HG03045 (cell line): ENCODE measurements around the gene KLHDC10.
"Not testable (repeated sequence)": the region's sequence is repeated elsewhere in the genome, so short reads cannot be mapped to it uniquely, and the experiment has no call there.

Experiments used
- ATAC-seq: cut with Tn5 transposase; IDR thresholded peaks from one replicate; pipeline ENCODE4 v1.9.1; 2021; ENCODE audit warnings: mild to moderate bottlenecking, moderate library complexity; ENCODE audit not compliant: unreplicated experiment

KLHDC10 gene

DNA sequence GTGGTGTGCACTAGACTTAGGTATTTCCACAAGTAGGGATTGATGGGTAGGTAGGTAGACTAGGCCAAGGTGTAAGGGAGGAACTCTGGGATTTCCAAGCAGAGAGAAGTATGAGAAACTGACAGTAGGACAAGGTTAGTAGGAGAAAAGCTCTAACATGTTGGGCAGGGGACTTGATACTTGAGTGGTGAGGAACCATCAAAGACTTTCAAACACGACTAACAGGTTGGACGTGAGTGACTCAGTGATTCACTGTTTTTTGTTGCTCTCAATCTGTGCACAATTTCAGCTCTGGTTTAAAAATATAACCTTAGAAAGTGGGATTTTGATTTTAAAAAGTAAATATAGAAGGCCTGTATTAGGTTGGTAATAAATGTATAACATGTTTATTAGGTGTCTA is 44.4 kb downstream of the KLHDC10 start:
- no peak for ATAC-seq

DNA sequence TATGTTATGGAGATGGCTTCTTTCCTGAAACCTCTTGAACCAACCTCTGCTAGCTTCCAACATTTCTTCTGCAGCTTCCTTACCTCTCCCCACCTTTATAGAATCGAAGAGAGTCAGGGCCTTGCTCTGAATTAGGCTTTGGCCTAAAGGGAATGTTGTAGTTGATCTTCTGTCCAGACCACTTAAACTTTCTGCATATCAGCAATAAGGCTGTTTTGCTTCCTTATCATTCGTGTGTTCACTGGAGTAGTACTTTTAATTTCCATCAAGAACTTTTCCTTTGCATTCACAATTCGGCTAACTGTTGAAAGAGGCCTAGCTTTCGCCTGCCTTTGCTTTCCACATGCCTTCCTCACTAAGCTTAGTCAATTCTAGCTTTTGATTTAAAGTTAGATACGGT is 48.0 kb downstream of the KLHDC10 start:
- no peak for ATAC-seq

DNA sequence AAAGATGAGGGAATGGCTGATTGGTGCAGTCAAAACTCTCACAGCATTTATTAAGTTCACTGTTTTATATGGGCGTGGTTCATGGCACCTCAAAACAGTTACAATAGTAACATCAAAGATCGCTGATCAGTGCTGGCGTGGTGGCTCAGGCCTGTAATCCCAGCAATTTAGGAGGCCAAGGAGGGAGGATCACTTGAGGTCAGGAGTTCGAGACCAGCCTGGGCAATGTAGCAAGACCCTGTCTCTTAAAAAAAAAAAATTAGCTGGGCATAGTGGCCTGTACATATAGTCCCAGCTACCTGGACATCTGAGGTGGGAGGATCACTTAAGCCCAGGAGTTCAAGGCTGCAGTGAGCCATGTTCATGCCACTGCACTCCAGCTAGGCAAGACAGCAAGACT is 48.5 kb downstream of the KLHDC10 start:
- ATAC-seq = no peak

DNA sequence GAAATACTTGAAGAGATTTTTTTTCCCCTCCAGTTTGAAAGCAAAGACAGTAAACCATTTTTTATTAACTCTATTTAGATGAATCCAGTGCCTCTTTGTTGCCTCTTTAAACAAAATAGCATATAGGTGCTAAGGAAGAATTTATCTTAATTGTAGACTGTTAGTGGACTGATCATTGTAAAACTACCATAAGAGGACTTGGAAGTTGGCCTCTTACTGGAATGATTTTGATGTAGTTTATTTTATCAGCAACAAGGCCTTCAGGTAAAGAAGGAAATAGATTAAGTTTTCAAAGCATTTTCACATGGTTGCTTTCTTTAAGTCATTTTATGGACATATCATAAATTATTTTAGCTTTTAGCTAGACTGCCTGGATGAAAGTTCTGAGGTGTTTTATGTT is 53.2 kb downstream of the KLHDC10 start:
- no peak for ATAC-seq

DNA sequence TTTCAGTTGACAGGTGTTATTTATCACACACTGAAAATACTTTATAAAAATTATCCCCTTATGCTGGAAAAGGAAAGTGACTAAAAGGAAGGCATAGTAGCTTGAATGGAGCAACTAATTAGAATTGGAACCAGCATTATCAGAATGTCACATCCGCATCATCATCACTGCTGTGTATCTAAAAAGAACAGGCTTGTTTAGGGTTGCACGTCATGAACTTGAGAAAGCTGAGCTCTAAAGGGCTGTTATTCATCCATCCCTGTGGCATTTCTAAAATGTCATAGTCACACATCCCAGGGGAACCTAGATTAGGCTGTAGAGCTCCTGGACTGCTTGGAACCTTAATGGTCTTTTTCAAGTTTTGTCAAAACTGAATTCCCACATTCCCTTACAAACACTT is 54.4 kb downstream of the KLHDC10 start:
- ATAC-seq = no peak

DNA sequence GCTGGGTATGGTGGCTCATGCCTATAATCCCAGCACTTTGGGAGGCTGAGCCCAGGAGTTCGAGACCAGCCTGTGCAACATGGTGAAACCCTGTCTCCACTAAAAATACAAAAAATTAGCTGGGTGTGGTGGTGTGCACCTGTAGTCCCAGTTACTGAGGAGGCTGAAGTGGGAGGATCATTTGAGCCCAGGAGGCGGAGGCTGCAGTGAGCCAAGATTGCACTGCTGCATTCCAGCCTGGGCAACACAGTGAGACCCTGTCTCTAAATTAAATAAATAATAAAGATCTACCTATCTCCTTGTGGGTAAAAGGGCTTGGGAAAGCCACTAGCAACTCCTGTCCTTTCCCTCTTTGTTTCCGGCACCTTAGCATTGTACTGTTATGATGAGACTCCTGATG is 56.5 kb downstream of the KLHDC10 start:
- ATAC-seq = not testable (repeated sequence)

DNA sequence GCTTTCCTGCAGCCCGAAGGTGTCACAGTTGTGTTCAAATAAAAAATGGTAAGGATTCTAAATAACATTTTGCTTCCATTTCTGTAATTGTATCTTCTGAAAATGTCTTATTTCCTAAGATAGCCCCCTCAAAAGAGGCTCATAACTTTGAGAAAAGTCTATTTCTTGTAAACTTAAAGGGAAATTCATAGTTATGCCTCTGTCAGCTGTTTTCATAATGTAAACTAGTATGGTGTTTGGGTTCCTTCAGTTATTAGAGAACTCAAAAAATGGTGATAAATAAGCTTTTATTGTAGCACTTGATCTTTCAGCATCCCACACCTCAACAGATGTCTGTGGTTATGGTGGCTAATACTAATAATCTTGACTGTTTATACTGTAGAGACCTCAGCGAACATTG is 57.1 kb downstream of the KLHDC10 start:
- ATAC-seq = no peak

DNA sequence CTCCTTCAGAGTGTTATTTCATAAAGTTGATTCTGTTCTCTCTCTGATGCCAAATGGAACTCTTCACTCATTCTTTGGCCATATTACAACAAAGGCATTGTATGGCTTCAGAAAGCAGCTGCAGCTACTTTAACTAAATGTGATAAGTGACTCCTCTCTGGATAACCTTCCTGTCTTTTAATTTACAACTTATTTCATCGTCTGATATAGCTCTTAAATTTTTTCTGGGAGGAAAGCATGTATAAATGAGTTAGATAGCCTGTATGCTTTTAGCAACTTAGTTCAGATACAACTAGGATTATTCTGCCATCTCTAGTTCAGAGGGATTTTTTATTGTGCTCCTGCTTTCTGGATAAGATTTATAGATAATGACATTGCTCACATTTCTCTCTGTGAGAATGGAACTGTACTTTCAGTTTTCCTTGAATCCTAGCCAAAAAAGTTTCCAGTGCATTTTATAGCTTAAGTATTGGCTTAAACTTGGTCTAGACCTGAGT is 57.5 kb downstream of the KLHDC10 start:
- ATAC-seq = no peak

DNA sequence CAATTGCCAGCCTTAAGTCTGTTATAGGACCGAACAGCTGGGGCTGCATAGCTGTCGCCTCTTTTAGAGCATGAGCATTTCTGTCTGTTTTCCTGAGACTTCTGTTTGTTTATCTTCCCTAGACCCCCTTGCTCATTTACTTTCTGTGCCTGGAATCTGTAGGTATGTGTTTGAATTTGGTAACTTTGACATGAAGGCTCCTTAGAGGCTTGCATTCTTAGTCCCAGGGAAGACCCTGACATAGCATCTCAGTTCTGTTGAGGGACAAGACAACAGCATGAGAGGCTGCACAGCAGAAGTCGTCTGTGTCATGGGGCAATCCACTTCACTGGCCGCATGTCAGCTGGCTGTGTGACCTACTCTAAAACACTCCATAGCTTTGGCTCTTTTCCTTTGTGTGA is 58.7 kb downstream of the KLHDC10 start:
- no peak for ATAC-seq

DNA sequence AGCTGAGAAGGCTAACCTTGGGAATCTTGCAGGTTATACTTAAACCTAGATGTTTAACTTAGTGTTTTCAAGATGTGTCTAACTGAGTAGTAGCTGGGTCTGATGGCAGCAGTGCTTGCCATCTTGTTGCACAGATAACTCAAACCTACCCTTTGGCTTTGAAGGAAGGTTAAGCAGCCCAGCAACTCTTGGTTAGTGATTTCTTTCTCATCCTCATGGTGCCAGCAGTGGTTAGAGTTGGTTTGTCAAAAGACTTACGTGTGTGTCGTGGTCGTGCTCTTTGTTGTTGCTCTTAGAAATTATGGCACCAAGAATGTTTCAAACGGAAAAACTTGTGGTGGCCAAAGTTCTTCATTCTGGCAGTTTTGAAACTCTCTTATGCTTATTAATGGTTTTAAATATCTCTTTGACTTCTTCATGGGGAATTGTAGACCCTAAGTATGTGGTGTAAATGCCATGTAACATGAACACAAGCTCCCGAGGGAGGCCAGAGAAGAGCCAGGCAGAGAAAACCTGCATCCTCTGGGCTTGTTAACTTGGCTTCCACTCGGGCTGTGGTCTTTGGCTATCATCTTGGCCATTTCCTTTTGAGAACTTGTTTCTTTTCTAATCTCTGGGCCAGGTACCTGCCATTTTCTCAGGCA is 61.0 kb downstream of the KLHDC10 start:
- ATAC-seq = no peak

DNA sequence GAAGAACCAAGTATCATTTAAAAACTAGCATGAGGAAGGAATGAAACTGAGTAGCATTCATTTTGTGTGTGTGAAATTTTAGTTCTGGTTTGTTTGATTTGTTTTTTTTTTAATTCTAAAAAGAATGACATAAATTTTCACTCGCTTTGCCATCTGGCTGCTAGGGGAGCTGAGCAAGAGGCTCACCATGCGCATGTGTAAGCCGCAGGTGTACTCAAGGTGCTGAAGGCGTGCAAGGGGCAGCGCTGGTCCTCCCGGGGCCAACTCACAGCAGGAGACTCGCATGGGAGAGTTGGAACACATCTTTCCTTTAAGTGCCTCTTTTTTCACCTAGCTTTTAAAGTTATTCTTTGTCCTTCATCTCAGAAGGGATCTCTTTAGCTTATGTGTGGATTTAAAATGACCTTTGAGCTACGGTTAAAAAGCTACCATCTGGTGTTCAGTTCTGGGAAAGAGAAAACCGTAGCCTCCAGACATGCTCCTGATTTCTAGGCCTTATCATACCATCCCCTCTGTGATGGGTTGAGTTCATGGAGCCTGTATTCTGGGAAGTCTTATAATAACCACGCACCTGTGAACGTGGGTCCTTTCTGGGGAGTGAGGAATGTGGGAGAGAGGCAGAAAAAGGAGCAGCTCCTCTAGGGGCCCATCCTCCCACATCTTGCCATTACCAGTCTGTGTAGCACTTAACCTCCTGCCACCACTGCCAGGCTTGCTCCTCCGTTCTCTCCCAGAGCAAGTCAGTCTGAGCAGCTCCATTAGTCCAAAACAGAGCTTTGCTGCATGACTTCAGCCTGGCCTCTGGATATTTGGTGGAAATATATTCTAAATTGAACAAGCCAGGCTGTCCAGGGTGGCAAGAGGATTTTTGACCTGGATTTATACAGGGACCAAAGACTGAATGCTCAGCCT is 61.9 kb downstream of the KLHDC10 start:
- ATAC-seq = no peak

DNA sequence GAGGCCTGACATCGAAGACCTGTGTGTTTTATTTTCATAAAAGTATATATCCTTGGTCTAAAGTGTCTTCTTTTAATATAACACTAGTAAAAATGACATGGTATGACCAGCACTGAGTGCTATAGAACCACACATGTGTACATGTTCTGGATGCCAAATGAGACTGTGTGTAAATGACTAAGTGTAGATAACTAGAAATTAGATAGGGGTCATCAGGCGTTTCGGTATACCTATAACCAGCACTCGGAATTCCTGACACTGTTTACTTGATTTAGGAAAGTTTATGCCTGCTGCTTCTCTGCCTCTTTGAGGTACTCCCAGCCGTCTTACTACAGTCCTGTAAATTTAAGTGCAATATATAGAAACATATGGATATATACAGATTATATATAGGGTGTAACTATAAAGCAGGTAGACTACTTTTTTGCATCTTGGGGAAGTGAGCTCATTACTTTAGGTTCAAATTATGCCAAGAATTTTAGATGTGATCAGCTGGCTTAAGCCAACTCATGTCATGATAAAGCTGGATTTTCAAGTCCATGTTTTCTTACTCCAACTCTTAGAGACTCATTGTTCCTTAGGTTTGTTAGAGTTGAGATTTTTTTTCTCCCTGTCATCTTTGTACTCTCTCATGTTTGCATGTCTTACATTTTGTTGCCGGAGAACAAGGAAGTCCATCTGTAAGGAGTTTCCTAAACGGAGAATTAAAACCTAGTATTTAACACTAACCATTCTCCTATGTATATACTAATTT is 62.9 kb downstream of the KLHDC10 start:
- no peak for ATAC-seq

DNA sequence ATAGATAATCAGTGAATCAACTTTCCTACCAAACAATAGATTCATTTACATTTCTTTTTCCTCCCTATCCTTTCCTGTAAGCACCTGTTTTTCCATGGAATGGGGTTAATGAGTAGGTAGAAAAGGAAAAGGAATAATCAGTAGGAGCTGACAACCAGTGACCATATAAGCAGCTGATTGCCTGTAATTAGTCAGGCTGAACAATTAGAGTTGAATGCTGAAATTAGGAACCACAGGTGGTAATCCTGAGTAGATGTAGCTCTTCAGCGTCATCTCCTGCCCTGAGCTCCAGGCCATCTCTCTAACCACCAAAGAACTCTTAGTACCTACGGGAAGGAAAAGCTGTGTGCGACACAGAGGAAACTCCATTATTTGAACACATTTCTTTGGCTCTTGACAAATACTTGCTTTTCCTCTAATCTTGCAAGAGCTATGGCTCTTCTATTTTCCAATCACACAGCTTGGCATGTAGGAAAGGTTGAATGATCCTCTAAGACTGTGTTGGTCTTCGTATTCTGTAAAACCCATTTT is 63.8 kb downstream of the KLHDC10 start:
- ATAC-seq = no peak

DNA sequence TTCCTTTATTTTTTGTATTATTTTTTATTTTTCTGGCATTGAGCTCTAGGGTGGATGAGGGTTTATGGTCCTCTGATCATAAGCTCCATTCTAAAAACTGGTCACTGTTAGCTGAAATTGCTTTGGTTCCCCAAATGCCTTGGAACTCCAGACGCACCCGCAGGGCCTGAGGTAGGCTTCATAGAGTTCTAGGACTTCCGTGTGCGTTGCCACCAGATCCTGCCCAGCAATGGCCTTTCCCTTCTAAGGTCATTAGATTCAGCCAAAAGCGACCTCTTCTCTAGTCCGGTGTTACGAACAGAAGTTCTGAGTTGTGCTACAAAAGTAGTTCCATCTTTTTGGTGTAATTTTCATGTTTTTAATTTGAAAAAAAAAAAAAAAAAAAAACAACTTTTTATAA is 64.4 kb downstream of the KLHDC10 start:
- no peak for ATAC-seq

DNA sequence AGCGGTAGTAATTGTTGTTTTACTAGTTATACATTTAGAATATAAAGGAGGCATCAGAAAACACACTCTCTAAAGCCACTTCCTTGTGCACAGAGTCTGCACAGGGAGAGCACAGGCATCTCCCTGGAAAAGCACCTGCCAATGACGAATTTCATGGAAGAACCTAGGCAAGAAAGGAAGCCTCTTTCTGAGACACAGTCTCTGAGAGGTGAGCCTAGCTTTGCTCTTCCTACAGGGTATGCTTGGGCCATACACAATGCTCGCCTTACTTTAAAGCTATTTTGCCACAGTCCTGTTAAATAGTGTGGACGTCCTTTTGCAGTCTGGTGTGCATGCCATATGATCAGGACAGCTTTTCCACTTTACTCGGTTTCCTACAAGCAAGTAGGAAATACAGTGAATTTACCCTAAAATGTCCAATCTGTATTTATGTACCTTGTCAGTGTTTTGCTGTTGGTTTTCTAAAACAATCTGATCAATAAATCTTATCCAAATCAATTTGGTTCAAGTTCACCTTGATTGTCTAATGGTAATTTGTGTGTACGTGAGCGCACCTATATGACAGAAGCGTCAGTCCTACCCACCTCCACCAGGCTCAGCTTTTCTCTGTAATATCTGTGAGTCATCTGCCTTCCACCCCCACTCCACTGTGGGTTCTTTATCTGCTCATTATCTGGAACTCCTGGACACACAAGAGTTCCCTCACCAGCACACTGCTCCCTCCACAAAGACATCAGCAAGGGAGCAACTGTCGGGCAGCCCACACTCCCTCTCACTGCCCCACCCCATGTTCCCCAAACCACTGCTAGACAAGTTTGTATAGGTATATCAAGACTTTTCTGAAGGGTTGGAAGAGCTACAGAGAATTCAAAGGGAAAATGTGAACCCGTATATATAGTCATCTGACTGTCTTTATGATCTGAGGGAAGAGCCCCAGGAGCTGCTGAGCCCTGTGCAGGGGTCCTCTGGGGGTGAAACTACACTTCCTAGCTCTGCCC is 65.2 kb downstream of the KLHDC10 start:
- no peak for ATAC-seq

DNA sequence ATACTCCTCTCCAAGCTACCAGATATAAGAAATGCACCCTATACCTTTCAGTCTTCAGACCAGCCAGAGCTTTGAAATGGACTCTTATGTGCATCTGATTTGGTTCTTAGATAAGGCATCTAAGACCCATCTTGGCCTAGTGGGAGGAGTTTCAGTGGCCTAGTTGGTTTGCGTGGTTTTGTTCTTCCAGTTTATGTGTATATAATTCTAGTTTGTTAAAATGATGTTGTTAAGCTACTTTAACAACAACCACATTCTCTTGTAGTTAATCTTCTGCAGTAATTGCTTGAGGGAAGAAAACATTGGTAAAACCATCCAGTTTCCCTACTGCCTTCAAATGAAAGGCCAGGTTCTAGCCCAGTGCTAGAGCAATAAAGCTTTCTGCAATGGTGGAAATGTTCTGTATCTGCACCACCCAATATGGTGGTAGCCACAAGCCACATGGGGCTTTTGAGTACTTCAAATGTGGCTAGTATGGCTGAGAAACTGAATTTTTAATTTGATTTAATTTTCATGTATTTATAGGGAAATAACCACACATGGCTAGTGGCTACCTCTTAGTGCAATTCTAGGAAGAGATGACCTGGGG is 66.3 kb downstream of the KLHDC10 start:
- ATAC-seq = no peak

DNA sequence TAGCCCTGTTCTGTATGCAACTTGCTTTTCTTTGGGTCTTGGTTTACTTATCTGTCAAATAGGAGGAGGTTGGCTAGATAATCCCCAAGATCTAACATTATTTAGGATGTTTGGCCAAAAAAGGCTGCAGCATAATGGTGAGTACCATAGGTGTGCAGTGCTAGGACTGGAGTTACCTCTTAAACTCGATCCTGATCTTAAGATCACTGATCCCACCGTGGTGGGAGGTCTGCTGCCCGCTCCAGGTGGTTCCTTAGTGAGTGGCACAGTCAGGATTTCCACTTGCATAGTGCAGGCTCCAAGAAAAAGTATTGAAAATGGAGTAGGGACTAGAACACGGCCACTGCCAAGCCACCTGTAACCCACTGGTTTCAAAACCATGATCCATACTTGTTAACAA is 66.9 kb downstream of the KLHDC10 start:
- ATAC-seq = no peak

DNA sequence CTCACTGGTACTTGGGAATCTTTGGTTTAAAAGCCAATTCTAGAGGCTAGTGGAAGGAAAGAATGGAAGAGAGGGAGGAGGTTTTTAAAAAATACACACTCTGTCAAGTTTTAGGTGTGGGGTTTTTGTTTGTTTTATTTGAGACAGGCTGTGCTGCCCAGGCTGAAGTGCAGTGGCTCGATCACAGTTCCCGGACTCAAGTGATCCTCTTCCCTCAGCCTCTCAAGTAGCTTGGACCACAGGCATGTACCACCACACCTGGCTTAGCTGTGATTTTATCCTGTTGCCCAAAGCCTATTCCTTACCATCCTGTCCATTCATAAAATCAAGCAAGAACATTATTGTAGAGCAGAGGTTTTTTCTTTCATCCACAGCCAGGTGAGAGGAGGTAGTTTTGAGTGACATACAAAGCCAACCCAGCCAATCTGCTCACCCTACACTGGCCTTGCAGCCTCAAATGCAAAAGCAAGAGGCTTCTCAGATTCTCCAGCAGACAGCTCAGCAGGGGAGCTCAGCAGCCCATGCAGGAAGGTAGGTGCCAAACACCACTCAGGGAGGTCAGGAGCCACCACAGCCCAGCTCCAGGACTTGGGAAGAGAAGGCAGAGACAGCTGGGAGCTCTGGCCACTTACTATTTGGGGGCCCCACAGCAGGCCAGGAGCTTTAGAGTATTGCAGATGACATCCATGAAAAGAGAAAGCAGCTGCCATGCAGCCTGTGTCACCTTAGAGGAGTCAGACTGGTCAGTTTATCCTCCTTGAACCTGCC is 69.0 kb downstream of the KLHDC10 start:
- ATAC-seq = no peak
